CD4-positive, alpha-beta T cell treated with Interleukin-17A for 1 hour (primary cell): ENCODE results near the gene ATG7.
"Not testable (repeated sequence)": the region's sequence is repeated elsewhere in the genome, so short reads cannot be mapped to it uniquely, and the experiment has no call there.

Experiments used
- DNase-seq: peaks from one replicate; pipeline ENCODE4 v3.0.0-alpha.2; 2020

Gene ATG7

GRCh38 chr3:11304175-11304574 is 32.0 kb downstream of the ATG7 start:
- no peak for DNase-seq

- no peak for DNase-seq
Observed at GRCh38 chr3:11305509-11305908, 33.3 kb downstream of the ATG7 start.

GRCh38 chr3:11306817-11307589 is 34.8 kb downstream of the ATG7 start:
- peak; percentile 47 for DNase-seq

GRCh38 chr3:11307830-11308432 is 35.7 kb downstream of the ATG7 start:
- no peak for DNase-seq

- no peak for DNase-seq
Observed at GRCh38 chr3:11310258-11310657, 38.1 kb downstream of the ATG7 start.

GRCh38 chr3:11312166-11312565 is 40.0 kb downstream of the ATG7 start:
- no peak for DNase-seq

- DNase-seq = no peak
Observed at GRCh38 chr3:11317300-11317699, 45.1 kb downstream of the ATG7 start.

- no peak for DNase-seq
Observed at GRCh38 chr3:11322931-11323330, 50.7 kb downstream of the ATG7 start.

- no peak for DNase-seq
Observed at GRCh38 chr3:11323813-11324212, 51.6 kb downstream of the ATG7 start.

GRCh38 chr3:11327619-11328018 is 55.4 kb downstream of the ATG7 start:
- no peak for DNase-seq

- DNase-seq = no peak
Observed at GRCh38 chr3:11328196-11328945, 56.2 kb downstream of the ATG7 start.

GRCh38 chr3:11329777-11330176 is 57.6 kb downstream of the ATG7 start:
- no peak for DNase-seq

- DNase-seq = no peak
Observed at GRCh38 chr3:11331101-11331500, 58.9 kb downstream of the ATG7 start.

- peak; percentile 72 for DNase-seq
Observed at GRCh38 chr3:11335056-11335608, 62.9 kb downstream of the ATG7 start.

- no peak for DNase-seq
Observed at GRCh38 chr3:11339541-11339940, 67.3 kb downstream of the ATG7 start.

- DNase-seq = no peak
Observed at GRCh38 chr3:11346416-11346815, 74.2 kb downstream of the ATG7 start.

- not testable (repeated sequence) for DNase-seq
Observed at GRCh38 chr3:11348877-11349276, 76.7 kb downstream of the ATG7 start.

GRCh38 chr3:11349446-11349845 is 77.2 kb downstream of the ATG7 start:
- no peak for DNase-seq

- DNase-seq = no peak
Observed at GRCh38 chr3:11350374-11350773, 78.2 kb downstream of the ATG7 start.

GRCh38 chr3:11351451-11351850 is 79.3 kb downstream of the ATG7 start:
- no peak for DNase-seq

- DNase-seq = no peak
Observed at GRCh38 chr3:11356269-11356668, 84.1 kb downstream of the ATG7 start.

GRCh38 chr3:11362600-11362999 is 90.4 kb downstream of the ATG7 start:
- no peak for DNase-seq

- no peak for DNase-seq
Observed at GRCh38 chr3:11363715-11364114, 91.5 kb downstream of the ATG7 start.

- DNase-seq = no peak
Observed at GRCh38 chr3:11364181-11364580, 92.0 kb downstream of the ATG7 start.
